Smooth muscle cell (in vitro differentiated cells): ENCODE measurements around the gene ZFHX2. TPM values are rescaled to one million over a fixed set of nuclear protein-coding genes. Genes with fewer than 3 reads are reported as not detected.

Experiments
- DNase-seq: peaks from one replicate; lab custom pipeline; 2025; ENCODE audit not compliant: unreplicated experiment; lab: John Stamatoyannopoulos, UW
- H2AFZ ChIP-seq: fragments of 200-600 bp; sonication (generic); 2 replicates; pipeline ENCODE4 v1.6.0; 2016; ENCODE audit warnings: antibody characterized with exemption, low read depth, mild to moderate bottlenecking
- H3F3A ChIP-seq: fragments of 200-600 bp; sonication (generic); 2 replicates; pipeline ENCODE4 v1.6.0; 2017; ENCODE audit warnings: antibody characterized with exemption, low read depth
- H3K27ac ChIP-seq: fragments of 200-600 bp; sonication (generic); 2 replicates; pipeline ENCODE4 v1.5.1; 2016; ENCODE audit warnings: low read depth, mild to moderate bottlenecking
- H3K27me3 ChIP-seq: fragments of 200-600 bp; sonication (generic); 2 replicates; pipeline ENCODE4 v1.6.1; 2016; ENCODE audit warnings: low read depth, mild to moderate bottlenecking
- H3K36me3 ChIP-seq: fragments of 200-600 bp; sonication (generic); 2 replicates; pipeline ENCODE4 v1.5.1; 2016; ENCODE audit warnings: low read depth
- H3K4me1 ChIP-seq: fragments of 200-600 bp; sonication (generic); 2 replicates; pipeline ENCODE4 v1.5.1; 2016; ENCODE audit warnings: low read depth
- H3K4me2 ChIP-seq: fragments of 200-600 bp; sonication (generic); 2 replicates; pipeline ENCODE4 v1.6.0; 2016; ENCODE audit warnings: mild to moderate bottlenecking
- H3K4me3 ChIP-seq: fragments of 200-600 bp; sonication (generic); 2 replicates; pipeline ENCODE4 v1.5.1; 2016; ENCODE audit warnings: mild to moderate bottlenecking
- H3K79me2 ChIP-seq: fragments of 200-600 bp; sonication (generic); 2 replicates; pipeline ENCODE4 v1.6.0; 2016; ENCODE audit warnings: low read depth, mild to moderate bottlenecking
- H3K9ac ChIP-seq: fragments of 200-600 bp; sonication (generic); 2 replicates; pipeline ENCODE4 v1.6.0; 2016; ENCODE audit warnings: low read depth
- H3K9me3 ChIP-seq: fragments of 200-600 bp; sonication (generic); replicated peaks from 2 replicates; pipeline ENCODE4 v1.5.1; 2016; ENCODE audit warnings: low read depth
- H4K20me1 ChIP-seq: fragments of 200-600 bp; sonication (generic); 2 replicates; pipeline ENCODE4 v1.6.0; 2016; ENCODE audit warnings: low read depth
- WGBS: methylation state at CpG from one replicate; pipeline ENCODE4 v1.1.7; 2016; ENCODE audit warnings: low lambda C conversion rate; 5-methylcytosine and 5-hydroxymethylcytosine counted together
- polyA plus RNA-seq: library from polyadenylated mRNA; unstranded; fragments of >200 nt; fragmentation: Nextera tagmentation; extraction: Ambion mirVana; gene quantifications from 2 replicates; pipeline ENCODE4 v1.2.1, GENCODE V29; 2016
- total RNA-seq: library from RNA; depleted of rRNA; stranded (reverse); fragments of >200 nt; gene quantifications from 2 replicates; pipeline ENCODE4 v1.2.3, GENCODE V29; 2014
- TF ChIP-seq, protein P1 (sequence below): fragments of 200-600 bp; sonication (generic); IDR thresholded peaks from 2 replicates; pipeline ENCODE4 v1.5.1; 2017; ENCODE audit warnings: borderline replicate concordance, mild to moderate bottlenecking, antibody characterized with exemption; ENCODE audit not compliant: insufficient read depth, poor library complexity, severe bottlenecking

The ZFHX2 gene
- total and polyA plus RNA-seq, 2 experiments from 2014 or later, result 0.27 to 1.4 TPM

DNA sequence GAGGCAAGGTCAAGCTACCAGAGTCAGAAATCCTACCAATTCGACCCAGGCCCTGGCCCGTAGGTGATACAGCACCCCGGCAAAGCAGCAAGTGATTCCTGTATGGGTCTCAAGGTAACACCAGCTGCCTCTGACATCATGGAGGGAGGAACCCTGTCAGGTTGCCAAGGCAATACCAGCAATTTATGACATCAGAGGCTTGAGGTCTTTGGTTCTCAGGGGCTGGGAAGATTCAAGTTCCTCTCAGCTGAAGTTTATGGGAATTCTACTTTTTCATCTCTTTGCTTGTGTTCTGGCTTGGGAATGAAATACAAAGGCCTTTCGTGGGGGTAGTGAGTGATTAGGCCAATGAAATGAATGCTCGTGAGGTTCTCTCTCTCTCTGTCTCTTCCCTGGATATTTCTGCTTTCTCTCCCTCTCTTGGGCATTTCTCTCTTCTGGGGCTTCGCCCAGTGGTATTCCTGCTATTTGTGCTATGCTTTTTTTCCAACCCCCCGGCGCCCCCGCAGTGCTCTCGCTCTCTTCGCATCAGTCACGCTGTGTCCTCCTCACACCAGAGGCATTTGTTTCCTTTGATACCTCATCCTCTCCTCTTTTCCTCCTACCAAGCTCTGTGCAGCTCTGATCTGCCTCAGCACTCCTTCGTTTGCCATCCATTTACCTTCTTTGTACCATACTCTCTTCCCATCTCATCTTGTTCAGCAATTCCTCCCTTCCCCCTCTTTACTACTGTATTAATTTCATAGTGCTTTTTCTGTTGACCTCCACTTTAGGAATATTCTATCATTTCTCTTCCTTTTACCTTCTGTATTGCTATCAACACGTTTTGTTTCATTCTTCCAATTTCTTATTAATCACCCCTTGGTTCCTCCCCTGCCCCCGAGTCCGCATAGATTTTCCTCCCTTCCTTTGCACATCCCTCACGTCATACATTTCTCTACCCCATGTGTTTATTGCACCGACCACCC, 2.9 kb downstream of the ZFHX2 start:
- WGBS, result 34% methylated on average over 17 of the region's 18 CpGs
- TF ChIP-seq, protein P1, sequence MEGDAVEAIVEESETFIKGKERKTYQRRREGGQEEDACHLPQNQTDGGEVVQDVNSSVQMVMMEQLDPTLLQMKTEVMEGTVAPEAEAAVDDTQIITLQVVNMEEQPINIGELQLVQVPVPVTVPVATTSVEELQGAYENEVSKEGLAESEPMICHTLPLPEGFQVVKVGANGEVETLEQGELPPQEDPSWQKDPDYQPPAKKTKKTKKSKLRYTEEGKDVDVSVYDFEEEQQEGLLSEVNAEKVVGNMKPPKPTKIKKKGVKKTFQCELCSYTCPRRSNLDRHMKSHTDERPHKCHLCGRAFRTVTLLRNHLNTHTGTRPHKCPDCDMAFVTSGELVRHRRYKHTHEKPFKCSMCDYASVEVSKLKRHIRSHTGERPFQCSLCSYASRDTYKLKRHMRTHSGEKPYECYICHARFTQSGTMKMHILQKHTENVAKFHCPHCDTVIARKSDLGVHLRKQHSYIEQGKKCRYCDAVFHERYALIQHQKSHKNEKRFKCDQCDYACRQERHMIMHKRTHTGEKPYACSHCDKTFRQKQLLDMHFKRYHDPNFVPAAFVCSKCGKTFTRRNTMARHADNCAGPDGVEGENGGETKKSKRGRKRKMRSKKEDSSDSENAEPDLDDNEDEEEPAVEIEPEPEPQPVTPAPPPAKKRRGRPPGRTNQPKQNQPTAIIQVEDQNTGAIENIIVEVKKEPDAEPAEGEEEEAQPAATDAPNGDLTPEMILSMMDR, result no peak
- peaks cover 36% of the 10 kb centered on the region for H3K4me1 ChIP-seq
- H3K36me3 ChIP-seq, result no peaks in the 10 kb centered on the region
- peak overlapping the region; percentile 64 for H3K4me2 ChIP-seq
- H3K4me3 ChIP-seq, result no peak overlapping the region
- no peaks in the 10 kb centered on the region for H4K20me1 ChIP-seq
- no peaks in the 10 kb centered on the region for H3K79me2 ChIP-seq
- H3K9ac ChIP-seq, result peak overlapping the region; percentile 65
- H3K9me3 ChIP-seq, result no peaks in the 10 kb centered on the region
- H3F3A ChIP-seq, result peaks cover 6% of the 10 kb centered on the region
- H3K27ac ChIP-seq, result peak overlapping the region; percentile 83
- DNase-seq, result no peak
- H2AFZ ChIP-seq, result no peak overlapping the region
- no peaks in the 10 kb centered on the region for H3K27me3 ChIP-seq

DNA sequence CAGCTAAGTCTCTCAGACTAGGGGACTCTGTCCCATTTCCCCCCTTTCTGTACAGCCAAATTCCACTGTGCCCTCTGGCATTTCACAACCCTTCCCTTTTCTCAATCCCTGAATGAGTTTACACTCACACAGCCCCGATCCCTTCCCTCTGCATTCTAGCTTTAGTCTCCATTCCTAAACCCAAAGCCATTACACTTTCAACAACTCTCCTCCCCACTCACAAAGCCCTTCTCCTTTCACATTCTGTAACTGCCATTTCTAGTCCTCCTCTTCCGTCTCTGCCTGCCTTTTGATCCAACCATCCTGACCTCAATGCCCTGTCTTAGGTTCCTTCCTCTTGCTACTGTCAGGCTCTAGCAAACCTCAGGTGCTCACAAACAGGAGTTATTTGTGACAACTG, 3.6 kb downstream of the ZFHX2 start:
- Histone ChIP-seq H3K79me2 (no peaks in the 10 kb centered on the region), H3K4me3 (no peak overlapping the region), H4K20me1 (no peaks in the 10 kb centered on the region), H2AFZ (no peak overlapping the region), H3K9ac (peak overlapping the region; percentile 65), H3K36me3 (no peaks in the 10 kb centered on the region), H3K9me3 (no peaks in the 10 kb centered on the region), H3K4me2 (peak overlapping the region; percentile 64), H3K27ac (peak overlapping the region; percentile 83), H3K4me1 (peaks cover 36% of the 10 kb centered on the region), H3K27me3 (no peaks in the 10 kb centered on the region), H3F3A (peaks cover 6% of the 10 kb centered on the region)
- 64% methylated on average over 2 of the region's 2 CpGs for WGBS
- DNase-seq, result no peak
- TF ChIP-seq, protein P1, result no peak

DNA sequence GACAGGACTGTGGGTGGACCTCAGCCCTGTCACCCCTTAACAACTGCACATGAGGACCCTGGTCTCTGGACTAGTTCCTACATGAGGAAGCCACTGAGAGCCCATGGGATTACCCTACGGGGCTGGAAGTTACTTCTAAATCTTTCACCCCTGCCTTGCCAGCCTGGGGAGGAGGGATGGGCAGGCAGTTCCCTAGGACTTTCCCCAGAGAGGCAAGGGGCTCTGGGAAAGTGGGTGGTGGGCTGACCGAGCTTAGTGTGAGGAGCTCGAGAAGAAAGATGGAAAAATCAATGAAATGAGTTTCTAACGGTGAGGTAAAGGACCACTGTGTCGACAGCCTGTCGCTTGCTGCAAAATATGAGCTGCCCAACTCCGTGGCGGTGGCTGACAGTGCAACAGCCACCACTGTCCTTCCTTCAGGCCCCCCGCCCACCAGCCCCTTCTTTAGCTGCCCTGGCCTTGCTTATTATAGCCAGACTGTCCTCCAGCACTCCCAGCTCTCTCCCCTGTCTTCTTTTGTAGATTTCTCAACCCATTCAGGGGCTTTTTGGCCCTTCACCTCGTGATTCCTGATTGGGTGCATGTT, 5.0 kb downstream of the ZFHX2 start:
- 90% methylated on average over 10 of the region's 10 CpGs for WGBS
- H3K27ac ChIP-seq, result no peak overlapping the region
- H3K79me2 ChIP-seq, result no peaks in the 10 kb centered on the region
- H3K9me3 ChIP-seq, result no peaks in the 10 kb centered on the region
- no peaks in the 10 kb centered on the region for H3K36me3 ChIP-seq
- no peak for DNase-seq
- H3K27me3 ChIP-seq, result no peaks in the 10 kb centered on the region
- no peak overlapping the region for H3K9ac ChIP-seq
- no peak overlapping the region for H3K4me2 ChIP-seq
- no peak overlapping the region for H3K4me3 ChIP-seq
- H3K4me1 ChIP-seq, result peaks cover 36% of the 10 kb centered on the region
- TF ChIP-seq, protein P1, result no peak
- peaks cover 6% of the 10 kb centered on the region for H3F3A ChIP-seq
- H4K20me1 ChIP-seq, result no peaks in the 10 kb centered on the region
- no peak overlapping the region for H2AFZ ChIP-seq
